Measurements from ENCODE around the gene ASTN2. TPM values are rescaled to one million over a fixed set of nuclear protein-coding genes. Genes with fewer than 3 reads are reported as not detected.

The ASTN2 gene
- total and polyA plus RNA-seq, 10 of the 15 experiments (the other 5 are each of a cell fraction or from before 2014, with no cell fraction given) = 1.4 to 15.7 (median 7.0) TPM

GRCh38 chr9:116987721-116988485 is 427.0 kb downstream of the ASTN2 start:
- in situ Hi-C loops (cut with MboI) = no loop called here
- H3K4me1 ChIP-seq (ENCODE audit: control insufficient read depth, insufficient read depth, low read length) = no peaks in the 10 kb centered on the region
- peak; percentile 55 for ATAC-seq
- no peaks in the 10 kb centered on the region for H3K79me2 ChIP-seq (ENCODE audit: control insufficient read depth, insufficient read depth, low read length)
- ChIA-PET SMC1A (ENCODE audit: uncharacterized antibody, unreplicated experiment) (interaction anchor here (1.1 kb wide), 1 partner anchor 14 kb away, joined by 3 read pairs; no protein-coding TSS in a partner anchor), CTCF (no interaction called here), RAD21 (ENCODE audit: unreplicated experiment) (no interaction called here), POLR2A (no interaction called here)
- no peak for DNase-seq (ENCODE audit: low read depth, low spot score)
- no TSS peak for BruUV-seq (replicated peaks)
- no peaks in the 10 kb centered on the region for H3K27me3 ChIP-seq (replicated peaks in 1 of 2; ENCODE audit: control insufficient read depth in 2 of 2, insufficient read depth in 2 of 2, low read length in 1 of 2)
- no peak overlapping the region for H3K4me2 ChIP-seq (ENCODE audit: control insufficient read depth, insufficient read depth)
- FAIRE-seq = no peak
- no peaks in the 10 kb centered on the region for H3K9me3 ChIP-seq (replicated peaks; ENCODE audit: control insufficient read depth, insufficient read depth, low read length)
- no peak overlapping the region for H3K9ac ChIP-seq (ENCODE audit: control insufficient read depth, insufficient read depth, low read length)
- intact Hi-C loops (cut with micrococcal nuclease; ENCODE audit: unreplicated experiment) = no loop called here
- no peak overlapping the region for H2AFZ ChIP-seq (ENCODE audit: control insufficient read depth, low read depth, low read length)
- TF ChIP-seq KLF5 (IDR thresholded peaks at IDR 0.05; ENCODE audit: partially characterized antibody) (no peak), ETV6 (conservative IDR thresholded peaks at IDR 0.05 in 1 of 2, IDR thresholded peaks at IDR 0.05 in 1 of 2; ENCODE audit: borderline replicate concordance in 1 of 2, low read depth in 1 of 2) (0 out of 4 replicates have a peak, but pooled peaks of 1 of the 2 experiments have one; percentile 19), RUNX3 (IDR thresholded peaks at IDR 0.05; ENCODE audit: low read length) (peak; percentile 78; the same call in 1 of the 2 replicates), KDM1A (IDR thresholded peaks at IDR 0.05; ENCODE audit: borderline replicate concordance) (no peak)
- no peaks in the 10 kb centered on the region for H4K20me1 ChIP-seq (ENCODE audit: control insufficient read depth, insufficient read depth)
- 33% methylated on average over 5 of the region's 5 CpGs for WGBS (ENCODE audit: insufficient coverage, insufficient replicate concordance, low lambda C conversion rate, missing lambda C conversion rate)
- H3K27ac ChIP-seq (ENCODE audit: control insufficient read depth, insufficient read depth) = no peak overlapping the region
- H3K36me3 ChIP-seq (ENCODE audit: control insufficient read depth in 2 of 2, insufficient read depth in 2 of 2, low read length in 1 of 2) = no peaks in the 10 kb centered on the region
- no peak overlapping the region for H3K4me3 ChIP-seq

GRCh38 chr9:116986015-116986414 is 428.8 kb downstream of the ASTN2 start:
- Histone ChIP-seq H3K79me2 (ENCODE audit: control insufficient read depth, insufficient read depth, low read length) (no peaks in the 10 kb centered on the region), H3K4me3 (no peak overlapping the region), H4K20me1 (ENCODE audit: control insufficient read depth, insufficient read depth) (no peaks in the 10 kb centered on the region), H3K27ac (ENCODE audit: control insufficient read depth, insufficient read depth) (no peak overlapping the region), H3K27me3 (replicated peaks in 1 of 2; ENCODE audit: control insufficient read depth in 2 of 2, insufficient read depth in 2 of 2, low read length in 1 of 2) (no peaks in the 10 kb centered on the region; a peak in 1 of 4 replicates), H3K9me3 (replicated peaks; ENCODE audit: control insufficient read depth, insufficient read depth, low read length) (no peaks in the 10 kb centered on the region), H3K36me3 (ENCODE audit: control insufficient read depth in 2 of 2, insufficient read depth in 2 of 2, low read length in 1 of 2) (no peaks in the 10 kb centered on the region), H2AFZ (ENCODE audit: control insufficient read depth, low read depth, low read length) (no peak overlapping the region), H3K4me2 (ENCODE audit: control insufficient read depth, insufficient read depth) (no peak overlapping the region), H3K4me1 (ENCODE audit: control insufficient read depth, insufficient read depth, low read length) (no peaks in the 10 kb centered on the region), H3K9ac (ENCODE audit: control insufficient read depth, insufficient read depth, low read length) (no peak overlapping the region)
- ATAC-seq (no peak), FAIRE-seq (no peak), DNase-seq (ENCODE audit: low read depth, low spot score) (no peak)
- POLR2A ChIA-PET = no interaction called here
- SMC1A ChIA-PET (ENCODE audit: uncharacterized antibody, unreplicated experiment) = no interaction called here
- in situ Hi-C loops (cut with MboI) = no loop called here
- 2% methylated on average over 7 of the region's 7 CpGs for WGBS (ENCODE audit: insufficient coverage, insufficient replicate concordance, low lambda C conversion rate, missing lambda C conversion rate)
- intact Hi-C loops (cut with micrococcal nuclease; ENCODE audit: unreplicated experiment) = no loop called here
- CTCF ChIA-PET = no interaction called here
- RAD21 ChIA-PET (ENCODE audit: unreplicated experiment) = no interaction called here
- no peak for TF ChIP-seq PAX8 (IDR thresholded peaks at IDR 0.05)
- TF ChIP-seq BHLHE40 (IDR thresholded peaks at IDR 0.05; ENCODE audit: borderline replicate concordance in 1 of 2, low read depth in 2 of 2, low read length in 1 of 2) = no peak
- TF ChIP-seq TCF3 (IDR thresholded peaks at IDR 0.05; ENCODE audit: borderline replicate concordance, insufficient read depth, low read depth, low read length) = no peak
- TF ChIP-seq ESRRA (IDR thresholded peaks at IDR 0.05; ENCODE audit: low read length) = no peak
- TF ChIP-seq BRCA1 (IDR thresholded peaks at IDR 0.05; ENCODE audit: low read depth, low read length) = no peak
- TF ChIP-seq, protein P1, sequence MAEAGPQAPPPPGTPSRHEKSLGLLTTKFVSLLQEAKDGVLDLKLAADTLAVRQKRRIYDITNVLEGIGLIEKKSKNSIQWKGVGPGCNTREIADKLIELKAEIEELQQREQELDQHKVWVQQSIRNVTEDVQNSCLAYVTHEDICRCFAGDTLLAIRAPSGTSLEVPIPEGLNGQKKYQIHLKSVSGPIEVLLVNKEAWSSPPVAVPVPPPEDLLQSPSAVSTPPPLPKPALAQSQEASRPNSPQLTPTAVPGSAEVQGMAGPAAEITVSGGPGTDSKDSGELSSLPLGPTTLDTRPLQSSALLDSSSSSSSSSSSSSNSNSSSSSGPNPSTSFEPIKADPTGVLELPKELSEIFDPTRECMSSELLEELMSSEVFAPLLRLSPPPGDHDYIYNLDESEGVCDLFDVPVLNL (IDR thresholded peaks at IDR 0.05; ENCODE audit: low read depth, low read length) = no peak
- TF ChIP-seq CEBPB (IDR thresholded peaks at IDR 0.05; ENCODE audit: borderline replicate concordance in 1 of 2, low read depth in 2 of 2, low read length in 2 of 2) = no peak
- TF ChIP-seq HDAC2 (IDR thresholded peaks at IDR 0.05) = no peak
- TF ChIP-seq FOXM1 (IDR thresholded peaks at IDR 0.05; ENCODE audit: low read depth, low read length) = no peak
- no peak for TF ChIP-seq NBN (IDR thresholded peaks at IDR 0.05)
- no peak for TF ChIP-seq SUPT20H (IDR thresholded peaks at IDR 0.05; ENCODE audit: borderline replicate concordance, control insufficient read depth, low read depth, low read length)
- TF ChIP-seq SRF (IDR thresholded peaks at IDR 0.05; ENCODE audit: low read depth in 2 of 2, low read length in 2 of 2) = no peak
- no peak for TF ChIP-seq ZNF384 (IDR thresholded peaks at IDR 0.05; ENCODE audit: borderline replicate concordance, low read depth, low read length)
- TF ChIP-seq ZSCAN29 (IDR thresholded peaks at IDR 0.05) = no peak
- TF ChIP-seq CREB1 (IDR thresholded peaks at IDR 0.05; ENCODE audit: low read depth) = no peak
- BruUV-seq (replicated peaks) = no TSS peak
